PFSK-1 (cell line): ENCODE results near the gene PSORS1C2.

Experiments used
- FOXP2 ChIP-seq: optimal IDR thresholded peaks from 2 replicates; pipeline ENCODE3; 2011; ENCODE audit warnings: borderline replicate concordance, control low read depth, inconsistent platforms; ENCODE audit not compliant: insufficient read depth; ENCODE audit errors: extremely low read length, extremely low read depth
- POLR2AphosphoS5 ChIP-seq: IDR thresholded peaks from 2 replicates; pipeline ENCODE4 v1.6.1; 2012; ENCODE audit warnings: low read depth, mild to moderate bottlenecking, control low read depth, low read length, moderate library complexity
- SIN3A ChIP-seq: IDR thresholded peaks from 2 replicates; pipeline ENCODE4 v1.6.1; 2012; ENCODE audit warnings: mild to moderate bottlenecking, low read length, moderate library complexity, borderline replicate concordance; ENCODE audit not compliant: insufficient read depth
- TAF1 ChIP-seq: IDR thresholded peaks from 2 replicates; pipeline ENCODE4 v1.6.1; 2012; ENCODE audit warnings: low read length, control low read depth, borderline replicate concordance; ENCODE audit not compliant: insufficient read depth
- TF ChIP-seq, protein P1 (sequence below), 2 experiments: IDR thresholded peaks; 2 replicates each; pipeline versions ENCODE4 v1.6.1 to v1.8.0; 2011 to 2012; ENCODE audit warnings: low read depth in 2 of 2, low read length in 2 of 2, control low read depth in 1 of 2, inconsistent platforms in 1 of 2, mild to moderate bottlenecking in 1 of 2, moderate library complexity in 1 of 2; ENCODE audit not compliant: insufficient read depth in 1 of 2

DNA sequence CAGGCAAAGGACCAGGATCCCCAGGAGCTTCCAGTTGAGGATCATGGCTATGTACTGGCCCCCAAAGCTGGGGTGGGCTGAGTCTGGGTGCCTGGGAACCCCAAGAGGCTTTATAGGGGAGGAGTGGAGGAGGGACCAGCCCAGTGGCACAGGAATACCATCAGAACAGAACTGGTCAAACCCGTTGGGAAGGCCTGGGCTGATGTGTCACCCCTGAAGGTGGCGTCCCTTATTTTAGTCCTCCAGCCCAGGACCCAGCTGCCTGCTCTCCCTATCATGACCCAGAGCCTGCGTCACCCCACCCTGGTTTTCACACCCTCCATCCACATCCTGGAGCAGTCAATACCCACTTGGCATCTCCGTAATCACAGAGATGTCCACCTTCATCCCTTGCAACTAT, at the start of gene PSORS1C2:
- no peak for TF ChIP-seq POLR2AphosphoS5
- no peak for TF ChIP-seq TAF1
- TF ChIP-seq, protein P1, sequence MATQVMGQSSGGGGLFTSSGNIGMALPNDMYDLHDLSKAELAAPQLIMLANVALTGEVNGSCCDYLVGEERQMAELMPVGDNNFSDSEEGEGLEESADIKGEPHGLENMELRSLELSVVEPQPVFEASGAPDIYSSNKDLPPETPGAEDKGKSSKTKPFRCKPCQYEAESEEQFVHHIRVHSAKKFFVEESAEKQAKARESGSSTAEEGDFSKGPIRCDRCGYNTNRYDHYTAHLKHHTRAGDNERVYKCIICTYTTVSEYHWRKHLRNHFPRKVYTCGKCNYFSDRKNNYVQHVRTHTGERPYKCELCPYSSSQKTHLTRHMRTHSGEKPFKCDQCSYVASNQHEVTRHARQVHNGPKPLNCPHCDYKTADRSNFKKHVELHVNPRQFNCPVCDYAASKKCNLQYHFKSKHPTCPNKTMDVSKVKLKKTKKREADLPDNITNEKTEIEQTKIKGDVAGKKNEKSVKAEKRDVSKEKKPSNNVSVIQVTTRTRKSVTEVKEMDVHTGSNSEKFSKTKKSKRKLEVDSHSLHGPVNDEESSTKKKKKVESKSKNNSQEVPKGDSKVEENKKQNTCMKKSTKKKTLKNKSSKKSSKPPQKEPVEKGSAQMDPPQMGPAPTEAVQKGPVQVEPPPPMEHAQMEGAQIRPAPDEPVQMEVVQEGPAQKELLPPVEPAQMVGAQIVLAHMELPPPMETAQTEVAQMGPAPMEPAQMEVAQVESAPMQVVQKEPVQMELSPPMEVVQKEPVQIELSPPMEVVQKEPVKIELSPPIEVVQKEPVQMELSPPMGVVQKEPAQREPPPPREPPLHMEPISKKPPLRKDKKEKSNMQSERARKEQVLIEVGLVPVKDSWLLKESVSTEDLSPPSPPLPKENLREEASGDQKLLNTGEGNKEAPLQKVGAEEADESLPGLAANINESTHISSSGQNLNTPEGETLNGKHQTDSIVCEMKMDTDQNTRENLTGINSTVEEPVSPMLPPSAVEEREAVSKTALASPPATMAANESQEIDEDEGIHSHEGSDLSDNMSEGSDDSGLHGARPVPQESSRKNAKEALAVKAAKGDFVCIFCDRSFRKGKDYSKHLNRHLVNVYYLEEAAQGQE (IDR thresholded peaks at IDR 0.05; ENCODE audit: insufficient read depth in 1 of 2, low read depth in 2 of 2, low read length in 2 of 2), result no peak
- no peak for TF ChIP-seq SIN3A
- TF ChIP-seq FOXP2, result no peak
